ENCODE data around the gene LMNTD1. TPM values are rescaled to one million over a fixed set of nuclear protein-coding genes. Genes with fewer than 3 reads are reported as not detected.

LMNTD1 gene
- total RNA-seq, 1 experiment from 2014 or later, result not detected

GRCh38 chr12:25581067-25581466 lies 28.0 kb upstream of the LMNTD1 start:
- DNase-seq (ENCODE audit: low spot score), result no peak
- intact Hi-C loops (cut with micrococcal nuclease; ENCODE audit: unreplicated experiment), result loop anchor here (10.0 kb wide), 1 partner anchor 434 kb away; no protein-coding TSS in a partner anchor
- ChIA-PET POLR2A (ENCODE audit: low non-redundant PET) (no interaction called here), CTCF (no interaction called here)
- TF ChIP-seq, protein P1, sequence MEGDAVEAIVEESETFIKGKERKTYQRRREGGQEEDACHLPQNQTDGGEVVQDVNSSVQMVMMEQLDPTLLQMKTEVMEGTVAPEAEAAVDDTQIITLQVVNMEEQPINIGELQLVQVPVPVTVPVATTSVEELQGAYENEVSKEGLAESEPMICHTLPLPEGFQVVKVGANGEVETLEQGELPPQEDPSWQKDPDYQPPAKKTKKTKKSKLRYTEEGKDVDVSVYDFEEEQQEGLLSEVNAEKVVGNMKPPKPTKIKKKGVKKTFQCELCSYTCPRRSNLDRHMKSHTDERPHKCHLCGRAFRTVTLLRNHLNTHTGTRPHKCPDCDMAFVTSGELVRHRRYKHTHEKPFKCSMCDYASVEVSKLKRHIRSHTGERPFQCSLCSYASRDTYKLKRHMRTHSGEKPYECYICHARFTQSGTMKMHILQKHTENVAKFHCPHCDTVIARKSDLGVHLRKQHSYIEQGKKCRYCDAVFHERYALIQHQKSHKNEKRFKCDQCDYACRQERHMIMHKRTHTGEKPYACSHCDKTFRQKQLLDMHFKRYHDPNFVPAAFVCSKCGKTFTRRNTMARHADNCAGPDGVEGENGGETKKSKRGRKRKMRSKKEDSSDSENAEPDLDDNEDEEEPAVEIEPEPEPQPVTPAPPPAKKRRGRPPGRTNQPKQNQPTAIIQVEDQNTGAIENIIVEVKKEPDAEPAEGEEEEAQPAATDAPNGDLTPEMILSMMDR (conservative IDR thresholded peaks at IDR 0.05; ENCODE audit: low read depth, low read length), result no peak
- no peak for TF ChIP-seq EZH2 (IDR thresholded peaks at IDR 0.05; ENCODE audit: borderline replicate concordance, low read depth, low read length, poor library complexity, severe bottlenecking)
- H3K27ac ChIP-seq (ENCODE audit: low read depth, low read length, poor library complexity, severe bottlenecking), result no peak overlapping the region
- BruUV-seq (replicated peaks), result no TSS peak
- H3K4me1 ChIP-seq (ENCODE audit: insufficient read depth, low read length, poor library complexity, severe bottlenecking), result no peaks in the 10 kb centered on the region
- H3K36me3 ChIP-seq (ENCODE audit: insufficient read depth, low read length, poor library complexity, severe bottlenecking), result no peaks in the 10 kb centered on the region
- H3K9me3 ChIP-seq (ENCODE audit: low read depth, low read length, poor library complexity, severe bottlenecking), result no peaks in the 10 kb centered on the region
- no peak overlapping the region for H3K4me3 ChIP-seq (ENCODE audit: low read depth, low read length, poor library complexity, severe bottlenecking)
- no peaks in the 10 kb centered on the region for H3K27me3 ChIP-seq (replicated peaks; ENCODE audit: insufficient read depth, low read depth, low read length, poor library complexity)

- intact Hi-C loops (cut with micrococcal nuclease; ENCODE audit: unreplicated experiment), result no loop called here
- Histone ChIP-seq H3K4me1 (ENCODE audit: insufficient read depth, low read length, poor library complexity, severe bottlenecking) (no peaks in the 10 kb centered on the region), H3K4me3 (ENCODE audit: low read depth, low read length, poor library complexity, severe bottlenecking) (no peak overlapping the region), H3K27ac (ENCODE audit: low read depth, low read length, poor library complexity, severe bottlenecking) (no peak overlapping the region), H3K36me3 (ENCODE audit: insufficient read depth, low read length, poor library complexity, severe bottlenecking) (no peaks in the 10 kb centered on the region), H3K27me3 (replicated peaks; ENCODE audit: insufficient read depth, low read depth, low read length, poor library complexity) (no peaks in the 10 kb centered on the region), H3K9me3 (ENCODE audit: low read depth, low read length, poor library complexity, severe bottlenecking) (no peaks in the 10 kb centered on the region)
- ChIA-PET POLR2A (ENCODE audit: low non-redundant PET) (no interaction called here), CTCF (no interaction called here)
- no peak for TF ChIP-seq EZH2 (IDR thresholded peaks at IDR 0.05; ENCODE audit: borderline replicate concordance, low read depth, low read length, poor library complexity, severe bottlenecking)
- TF ChIP-seq, protein P1 (conservative IDR thresholded peaks at IDR 0.05; ENCODE audit: low read depth, low read length), result no peak
- BruUV-seq (replicated peaks), result no TSS peak
- DNase-seq (ENCODE audit: low spot score), result no peak
Observed at GRCh38 chr12:25578411-25579143, 25.5 kb upstream of the LMNTD1 start.

DNA sequence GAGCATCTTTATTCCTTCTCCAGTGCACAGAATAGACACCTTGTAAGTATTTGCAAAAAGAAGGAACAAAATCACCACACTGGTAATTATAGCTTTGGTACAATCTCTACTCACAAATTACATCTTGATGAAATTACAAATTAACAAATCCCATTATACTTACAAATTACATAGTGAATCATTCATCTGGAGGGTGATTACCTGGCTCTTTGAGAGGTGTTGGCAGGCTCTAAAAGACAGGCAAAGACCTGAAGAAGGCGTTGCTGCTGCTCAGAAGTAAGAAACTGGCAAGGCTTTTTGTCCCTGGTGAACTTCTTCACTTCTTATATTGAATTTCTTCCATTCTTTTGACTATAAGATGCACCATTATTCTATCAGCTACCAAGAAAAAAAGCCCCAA lies 21.7 kb upstream of the LMNTD1 start:
- ChIA-PET CTCF (no interaction called here), POLR2A (ENCODE audit: low non-redundant PET) (no interaction called here)
- no peaks in the 10 kb centered on the region for H3K27me3 ChIP-seq (replicated peaks; ENCODE audit: insufficient read depth, low read depth, low read length, poor library complexity)
- no peaks in the 10 kb centered on the region for H3K36me3 ChIP-seq (ENCODE audit: insufficient read depth, low read length, poor library complexity, severe bottlenecking)
- intact Hi-C loops (cut with micrococcal nuclease; ENCODE audit: unreplicated experiment), result no loop called here
- no peak overlapping the region for H3K27ac ChIP-seq (ENCODE audit: low read depth, low read length, poor library complexity, severe bottlenecking)
- H3K4me3 ChIP-seq (ENCODE audit: low read depth, low read length, poor library complexity, severe bottlenecking), result no peak overlapping the region
- TF ChIP-seq EZH2 (IDR thresholded peaks at IDR 0.05; ENCODE audit: borderline replicate concordance, low read depth, low read length, poor library complexity, severe bottlenecking), result no peak
- TF ChIP-seq, protein P1 (conservative IDR thresholded peaks at IDR 0.05; ENCODE audit: low read depth, low read length), result no peak
- BruUV-seq (replicated peaks), result no TSS peak
- no peaks in the 10 kb centered on the region for H3K4me1 ChIP-seq (ENCODE audit: insufficient read depth, low read length, poor library complexity, severe bottlenecking)
- H3K9me3 ChIP-seq (ENCODE audit: low read depth, low read length, poor library complexity, severe bottlenecking), result no peaks in the 10 kb centered on the region
- no peak for DNase-seq (ENCODE audit: low spot score)

Measured in A673 (cell line).